Ramos (cell line): Measurements from ENCODE around the gene NINJ2.
"Not testable (repeated sequence)": the region's sequence is repeated elsewhere in the genome, so short reads cannot be mapped to it uniquely, and the experiment has no call there.

Experiments used
- in situ Hi-C: fragments of 300-500 bp; cut with MboI; formaldehyde crosslinking; loops from one replicate; pipeline ENCODE4 v1.14.3; 2022; ENCODE audit warnings: low sequenced_read_pairs; ENCODE audit not compliant: unreplicated experiment

Gene NINJ2

GRCh38 chr12:663293-663871 lies at the start of gene NINJ2:
NINJ2 (minus strand) TSS chr12:663445; CDS start chr12:663360, 85 bp downstream.
- in situ Hi-C loops, result no loop called here

GRCh38 chr12:712172-712863 lies 49.1 kb upstream of the NINJ2 start:
- in situ Hi-C loops, result no loop called here

GRCh38 chr12:709455-710020 lies 46.3 kb upstream of the NINJ2 start:
- in situ Hi-C loops, result no loop called here

- in situ Hi-C loops, result not testable (repeated sequence)
Measured at GRCh38 chr12:708084-708483, 44.8 kb upstream of the NINJ2 start.

GRCh38 chr12:704516-705242 lies 41.4 kb upstream of the NINJ2 start:
- in situ Hi-C loops, result no loop called here

- in situ Hi-C loops, result no loop called here
Measured at GRCh38 chr12:701896-702539, 38.8 kb upstream of the NINJ2 start.

GRCh38 chr12:700016-700415 lies 36.8 kb upstream of the NINJ2 start:
- in situ Hi-C loops, result no loop called here

GRCh38 chr12:698222-698621 lies 35.0 kb upstream of the NINJ2 start:
- in situ Hi-C loops, result not testable (repeated sequence)

- in situ Hi-C loops, result no loop called here
Measured at GRCh38 chr12:697481-697880, 34.2 kb upstream of the NINJ2 start.

- in situ Hi-C loops, result no loop called here
Measured at GRCh38 chr12:694734-695503, 31.7 kb upstream of the NINJ2 start.

GRCh38 chr12:693934-694533 lies 30.8 kb upstream of the NINJ2 start:
- in situ Hi-C loops, result no loop called here

GRCh38 chr12:692274-692673 lies 29.0 kb upstream of the NINJ2 start:
- in situ Hi-C loops, result no loop called here

GRCh38 chr12:690466-690865 lies 27.2 kb upstream of the NINJ2 start:
- in situ Hi-C loops, result no loop called here

- in situ Hi-C loops, result no loop called here
Measured at GRCh38 chr12:685388-685787, 22.1 kb upstream of the NINJ2 start.

- in situ Hi-C loops, result no loop called here
Measured at GRCh38 chr12:684416-684815, 21.2 kb upstream of the NINJ2 start.

GRCh38 chr12:681568-682256 lies 18.5 kb upstream of the NINJ2 start:
- in situ Hi-C loops, result no loop called here

GRCh38 chr12:678747-679712 lies 15.8 kb upstream of the NINJ2 start:
- in situ Hi-C loops, result no loop called here

GRCh38 chr12:675562-675961 lies 12.3 kb upstream of the NINJ2 start:
- in situ Hi-C loops, result no loop called here
